ENCODE results near the gene SRGAP1. TPM values are rescaled to one million over a fixed set of nuclear protein-coding genes. Genes with fewer than 3 reads are reported as not detected.

Gene SRGAP1
- total RNA-seq, 6 donors from 2014 or later, result 4.7 to 36.7 (median 14.0) TPM

DNA sequence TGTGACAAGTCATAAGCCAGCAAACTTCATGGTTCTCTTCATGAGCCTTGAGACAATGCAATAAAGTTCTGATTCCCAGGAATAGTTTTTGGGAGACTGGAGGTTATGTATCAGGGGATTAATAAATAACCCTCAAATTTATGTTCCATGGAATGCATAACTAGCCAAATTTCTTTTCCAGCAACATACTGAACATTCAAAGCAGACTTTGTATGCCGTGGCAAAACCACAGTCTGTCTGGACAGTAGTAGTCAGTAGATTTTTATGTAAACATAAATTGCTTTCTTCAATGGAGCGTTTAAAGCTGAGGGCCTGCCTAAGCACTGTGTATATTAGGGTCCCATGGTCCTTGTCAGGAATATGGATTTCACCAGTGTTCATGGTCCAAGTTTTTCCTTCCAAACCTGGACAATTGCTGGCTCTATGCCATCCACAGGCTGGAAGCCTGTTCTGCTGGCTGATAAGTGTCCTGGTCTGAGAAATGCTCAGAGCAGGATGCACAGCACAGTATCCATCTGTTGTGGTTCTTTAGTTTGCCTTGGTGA, 144.9 kb downstream of the SRGAP1 start:
- Histone ChIP-seq H3K27ac (no peak overlapping the region), H3K9me3 (no peaks in the 10 kb centered on the region), H3K4me1 (no peaks in the 10 kb centered on the region), H3K27me3 (no peaks in the 10 kb centered on the region), H3K36me3 (no peaks in the 10 kb centered on the region), H3K4me3 (no peak overlapping the region)
- no peak for DNase-seq
- TF ChIP-seq POLR2AphosphoS5 (IDR thresholded peaks at IDR 0.05) (no peak), EP300 (IDR thresholded peaks at IDR 0.05) (no peak), POLR2A (IDR thresholded peaks at IDR 0.05) (no peak)
- TF ChIP-seq, protein P1, sequence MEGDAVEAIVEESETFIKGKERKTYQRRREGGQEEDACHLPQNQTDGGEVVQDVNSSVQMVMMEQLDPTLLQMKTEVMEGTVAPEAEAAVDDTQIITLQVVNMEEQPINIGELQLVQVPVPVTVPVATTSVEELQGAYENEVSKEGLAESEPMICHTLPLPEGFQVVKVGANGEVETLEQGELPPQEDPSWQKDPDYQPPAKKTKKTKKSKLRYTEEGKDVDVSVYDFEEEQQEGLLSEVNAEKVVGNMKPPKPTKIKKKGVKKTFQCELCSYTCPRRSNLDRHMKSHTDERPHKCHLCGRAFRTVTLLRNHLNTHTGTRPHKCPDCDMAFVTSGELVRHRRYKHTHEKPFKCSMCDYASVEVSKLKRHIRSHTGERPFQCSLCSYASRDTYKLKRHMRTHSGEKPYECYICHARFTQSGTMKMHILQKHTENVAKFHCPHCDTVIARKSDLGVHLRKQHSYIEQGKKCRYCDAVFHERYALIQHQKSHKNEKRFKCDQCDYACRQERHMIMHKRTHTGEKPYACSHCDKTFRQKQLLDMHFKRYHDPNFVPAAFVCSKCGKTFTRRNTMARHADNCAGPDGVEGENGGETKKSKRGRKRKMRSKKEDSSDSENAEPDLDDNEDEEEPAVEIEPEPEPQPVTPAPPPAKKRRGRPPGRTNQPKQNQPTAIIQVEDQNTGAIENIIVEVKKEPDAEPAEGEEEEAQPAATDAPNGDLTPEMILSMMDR (IDR thresholded peaks at IDR 0.05), result no peak
- WGBS, 2 donors, result 66 to 67% methylated on average over 2 of the region's 2 CpGs
- ATAC-seq (ENCODE audit: low FRiP score in 2 of 2), result peak in 1 of 2 donors; percentile 47

DNA sequence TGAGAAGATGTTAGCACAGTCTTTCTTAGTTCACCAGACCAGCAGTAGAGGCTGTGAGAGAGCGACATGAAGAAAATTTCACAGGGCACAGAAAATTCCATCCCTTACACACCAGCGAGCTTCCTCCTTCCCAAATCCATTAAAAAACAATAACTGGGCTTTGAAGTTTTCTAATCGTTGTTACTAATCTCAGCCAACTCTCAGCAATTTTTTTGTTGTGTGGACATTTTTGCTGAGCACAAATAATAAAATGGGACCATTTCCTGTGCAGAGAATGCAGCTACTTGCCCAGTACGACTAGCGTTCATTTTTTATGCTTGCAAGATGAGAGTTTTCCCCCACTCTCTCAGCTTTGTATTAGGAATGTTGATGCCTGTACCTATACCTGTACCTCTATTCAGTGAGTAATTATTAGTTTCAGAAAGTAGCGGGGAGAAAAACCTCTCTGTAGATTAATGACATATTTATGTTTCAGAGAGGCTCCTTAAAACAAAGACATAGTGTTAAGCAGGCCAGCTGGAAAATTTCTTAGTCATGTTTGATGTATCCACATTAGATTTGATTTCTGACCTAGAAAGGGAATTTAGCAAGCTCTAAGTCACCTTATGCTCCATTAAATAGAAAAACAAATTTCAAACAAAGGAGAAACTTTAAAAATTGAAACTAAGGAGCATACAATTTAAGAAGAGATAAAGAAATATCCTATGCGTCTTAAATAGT, 146.5 kb downstream of the SRGAP1 start:
- H3K4me3 ChIP-seq, result no peak overlapping the region
- H3K27me3 ChIP-seq, result no peaks in the 10 kb centered on the region
- TF ChIP-seq, protein P1 (IDR thresholded peaks at IDR 0.05), result no peak
- no peak for TF ChIP-seq POLR2AphosphoS5 (IDR thresholded peaks at IDR 0.05)
- TF ChIP-seq POLR2A (IDR thresholded peaks at IDR 0.05), result no peak
- no peak for TF ChIP-seq EP300 (IDR thresholded peaks at IDR 0.05)
- ATAC-seq (ENCODE audit: low FRiP score in 2 of 2) (no peak), DNase-seq (no peak)
- H3K9me3 ChIP-seq, result no peaks in the 10 kb centered on the region
- WGBS, 2 donors, result 64 to 72% methylated on average over 7 of the region's 7 CpGs
- H3K4me1 ChIP-seq, result no peaks in the 10 kb centered on the region
- H3K27ac ChIP-seq, result no peak overlapping the region
- H3K36me3 ChIP-seq, result no peaks in the 10 kb centered on the region

DNA sequence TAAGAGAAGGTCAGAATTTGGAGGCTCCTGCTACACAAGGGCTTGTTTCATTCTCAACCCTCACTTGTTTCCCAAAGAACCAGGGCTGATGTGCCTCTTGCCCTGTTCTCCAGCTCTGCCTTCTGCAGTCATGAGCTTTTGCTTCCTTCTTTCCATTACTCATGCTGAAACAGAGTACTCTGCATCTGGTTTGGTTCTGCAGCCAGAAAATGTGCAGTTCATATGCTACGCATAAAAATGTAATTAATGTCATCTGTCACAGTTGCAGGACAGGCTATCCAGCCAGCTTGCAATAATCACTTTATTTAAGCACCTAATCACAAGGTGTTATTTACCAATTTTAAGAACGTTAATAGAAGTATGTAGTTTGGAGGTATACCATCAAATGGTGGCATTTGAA, 150.2 kb downstream of the SRGAP1 start:
- H3K9me3 ChIP-seq, result no peaks in the 10 kb centered on the region
- H3K36me3 ChIP-seq, result no peaks in the 10 kb centered on the region
- no peak for DNase-seq
- H3K4me3 ChIP-seq, result no peak overlapping the region
- TF ChIP-seq EP300 (IDR thresholded peaks at IDR 0.05) (no peak), POLR2AphosphoS5 (IDR thresholded peaks at IDR 0.05) (no peak), POLR2A (IDR thresholded peaks at IDR 0.05) (no peak)
- TF ChIP-seq, protein P1 (IDR thresholded peaks at IDR 0.05), result no peak
- ATAC-seq (ENCODE audit: low FRiP score in 2 of 2), result no peak
- H3K27me3 ChIP-seq, result no peaks in the 10 kb centered on the region
- H3K27ac ChIP-seq, result no peak overlapping the region
- WGBS, 2 donors, result 64 to 74% methylated on average over 2 of the region's 2 CpGs
- H3K4me1 ChIP-seq, result no peaks in the 10 kb centered on the region

DNA sequence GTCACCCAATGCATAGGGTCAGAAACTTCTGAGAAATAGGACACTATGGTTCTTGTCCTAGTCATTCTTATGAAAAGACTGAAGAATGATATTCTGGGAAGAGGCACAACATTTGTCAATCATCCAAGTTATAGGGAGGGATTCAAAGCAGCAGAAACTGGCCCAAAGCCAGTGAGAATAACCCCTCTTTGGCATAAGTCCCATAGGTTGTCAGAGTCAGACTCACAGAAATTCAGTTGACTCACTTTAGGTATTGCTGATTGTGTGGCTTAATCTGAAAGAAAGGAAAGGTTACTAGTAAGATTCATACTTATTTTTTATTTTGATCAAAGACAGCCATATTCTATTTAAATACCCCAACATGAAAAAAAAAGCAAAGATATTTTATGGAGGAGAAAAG, 151.0 kb downstream of the SRGAP1 start:
- no peaks in the 10 kb centered on the region for H3K4me1 ChIP-seq
- H3K36me3 ChIP-seq, result no peaks in the 10 kb centered on the region
- TF ChIP-seq POLR2AphosphoS5 (IDR thresholded peaks at IDR 0.05) (no peak), EP300 (IDR thresholded peaks at IDR 0.05) (no peak), POLR2A (IDR thresholded peaks at IDR 0.05) (no peak)
- TF ChIP-seq, protein P1 (IDR thresholded peaks at IDR 0.05), result no peak
- no peak overlapping the region for H3K27ac ChIP-seq
- no peaks in the 10 kb centered on the region for H3K27me3 ChIP-seq
- no peak for DNase-seq
- no peak overlapping the region for H3K4me3 ChIP-seq
- H3K9me3 ChIP-seq, result no peaks in the 10 kb centered on the region
- ATAC-seq (ENCODE audit: low FRiP score in 2 of 2), result no peak

DNA sequence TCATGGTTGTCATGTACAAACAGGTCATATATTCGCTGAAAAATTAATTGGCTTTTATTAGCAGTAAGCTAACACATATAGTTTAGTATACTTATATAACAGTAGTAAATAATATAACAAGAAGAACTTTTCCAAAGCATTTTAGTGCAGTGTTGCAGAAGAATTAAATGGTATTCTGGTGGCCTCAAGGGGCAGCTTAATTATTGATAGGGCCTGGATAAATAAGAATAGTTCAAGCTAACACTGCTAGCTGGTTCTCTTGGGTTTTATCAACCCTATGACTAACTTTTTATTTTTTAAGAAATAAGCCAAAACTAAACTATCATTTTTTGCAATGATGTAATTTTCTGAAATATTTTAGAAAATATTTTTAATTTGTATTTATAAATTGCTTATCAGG, 152.1 kb downstream of the SRGAP1 start:
- DNase-seq (no peak), ATAC-seq (ENCODE audit: low FRiP score in 2 of 2) (no peak)
- WGBS, 2 donors, result 100% methylated on average over 1 of the region's 1 CpG
- no peak overlapping the region for H3K27ac ChIP-seq
- H3K4me3 ChIP-seq, result no peak overlapping the region
- no peaks in the 10 kb centered on the region for H3K4me1 ChIP-seq
- no peaks in the 10 kb centered on the region for H3K36me3 ChIP-seq
- TF ChIP-seq POLR2AphosphoS5 (IDR thresholded peaks at IDR 0.05) (no peak), EP300 (IDR thresholded peaks at IDR 0.05) (no peak), POLR2A (IDR thresholded peaks at IDR 0.05) (no peak)
- TF ChIP-seq, protein P1 (IDR thresholded peaks at IDR 0.05), result no peak
- H3K27me3 ChIP-seq, result no peaks in the 10 kb centered on the region
- no peaks in the 10 kb centered on the region for H3K9me3 ChIP-seq

Measured in upper lobe of left lung (tissue), 6 donors.